Smooth muscle cell (in vitro differentiated cells): ENCODE results near the gene ALDOC. TPM values are rescaled to one million over a fixed set of nuclear protein-coding genes. Genes with fewer than 3 reads are reported as not detected.
"Not testable (repeated sequence)": the region's sequence is repeated elsewhere in the genome, so short reads cannot be mapped to it uniquely, and the experiment has no call there.

Experiments
- DNase-seq: peaks from one replicate; lab custom pipeline; 2025; ENCODE audit not compliant: unreplicated experiment; lab: John Stamatoyannopoulos, UW
- H2AFZ ChIP-seq: fragments of 200-600 bp; sonication (generic); 2 replicates; pipeline ENCODE4 v1.6.0; 2016; ENCODE audit warnings: antibody characterized with exemption, low read depth, mild to moderate bottlenecking
- H3F3A ChIP-seq: fragments of 200-600 bp; sonication (generic); 2 replicates; pipeline ENCODE4 v1.6.0; 2017; ENCODE audit warnings: antibody characterized with exemption, low read depth
- H3K27ac ChIP-seq: fragments of 200-600 bp; sonication (generic); 2 replicates; pipeline ENCODE4 v1.5.1; 2016; ENCODE audit warnings: low read depth, mild to moderate bottlenecking
- H3K27me3 ChIP-seq: fragments of 200-600 bp; sonication (generic); 2 replicates; pipeline ENCODE4 v1.6.1; 2016; ENCODE audit warnings: low read depth, mild to moderate bottlenecking
- H3K36me3 ChIP-seq: fragments of 200-600 bp; sonication (generic); 2 replicates; pipeline ENCODE4 v1.5.1; 2016; ENCODE audit warnings: low read depth
- H3K4me1 ChIP-seq: fragments of 200-600 bp; sonication (generic); 2 replicates; pipeline ENCODE4 v1.5.1; 2016; ENCODE audit warnings: low read depth
- H3K4me2 ChIP-seq: fragments of 200-600 bp; sonication (generic); 2 replicates; pipeline ENCODE4 v1.6.0; 2016; ENCODE audit warnings: mild to moderate bottlenecking
- H3K4me3 ChIP-seq: fragments of 200-600 bp; sonication (generic); 2 replicates; pipeline ENCODE4 v1.5.1; 2016; ENCODE audit warnings: mild to moderate bottlenecking
- H3K79me2 ChIP-seq: fragments of 200-600 bp; sonication (generic); 2 replicates; pipeline ENCODE4 v1.6.0; 2016; ENCODE audit warnings: low read depth, mild to moderate bottlenecking
- H3K9ac ChIP-seq: fragments of 200-600 bp; sonication (generic); 2 replicates; pipeline ENCODE4 v1.6.0; 2016; ENCODE audit warnings: low read depth
- H3K9me3 ChIP-seq: fragments of 200-600 bp; sonication (generic); replicated peaks from 2 replicates; pipeline ENCODE4 v1.5.1; 2016; ENCODE audit warnings: low read depth
- H4K20me1 ChIP-seq: fragments of 200-600 bp; sonication (generic); 2 replicates; pipeline ENCODE4 v1.6.0; 2016; ENCODE audit warnings: low read depth
- WGBS: methylation state at CpG from one replicate; pipeline ENCODE4 v1.1.7; 2016; ENCODE audit warnings: low lambda C conversion rate; 5-methylcytosine and 5-hydroxymethylcytosine counted together
- polyA plus RNA-seq: library from polyadenylated mRNA; unstranded; fragments of >200 nt; fragmentation: Nextera tagmentation; extraction: Ambion mirVana; gene quantifications from 2 replicates; pipeline ENCODE4 v1.2.1, GENCODE V29; 2016
- total RNA-seq: library from RNA; depleted of rRNA; stranded (reverse); fragments of >200 nt; gene quantifications from 2 replicates; pipeline ENCODE4 v1.2.3, GENCODE V29; 2014
- TF ChIP-seq, protein P1 (sequence below): fragments of 200-600 bp; sonication (generic); IDR thresholded peaks from 2 replicates; pipeline ENCODE4 v1.5.1; 2017; ENCODE audit warnings: borderline replicate concordance, mild to moderate bottlenecking, antibody characterized with exemption; ENCODE audit not compliant: insufficient read depth, poor library complexity, severe bottlenecking

ALDOC gene
- total and polyA plus RNA-seq, 2 experiments from 2014 or later = 71.5 to 72.6 TPM

- H2AFZ ChIP-seq = peak overlapping the region; percentile 60
- H3K4me3 ChIP-seq = no peak overlapping the region
- no peaks in the 10 kb centered on the region for H4K20me1 ChIP-seq
- no peaks in the 10 kb centered on the region for H3K36me3 ChIP-seq
- no peak overlapping the region for H3K4me2 ChIP-seq
- no peak overlapping the region for H3K27ac ChIP-seq
- no peaks in the 10 kb centered on the region for H3K9me3 ChIP-seq
- DNase-seq = no peak
- H3K79me2 ChIP-seq = no peaks in the 10 kb centered on the region
- H3F3A ChIP-seq = peaks cover 3% of the 10 kb centered on the region
- WGBS = 99% methylated on average over 3 of the region's 3 CpGs
- peaks cover 5% of the 10 kb centered on the region for H3K4me1 ChIP-seq
- H3K9ac ChIP-seq = no peak overlapping the region
- TF ChIP-seq, protein P1, sequence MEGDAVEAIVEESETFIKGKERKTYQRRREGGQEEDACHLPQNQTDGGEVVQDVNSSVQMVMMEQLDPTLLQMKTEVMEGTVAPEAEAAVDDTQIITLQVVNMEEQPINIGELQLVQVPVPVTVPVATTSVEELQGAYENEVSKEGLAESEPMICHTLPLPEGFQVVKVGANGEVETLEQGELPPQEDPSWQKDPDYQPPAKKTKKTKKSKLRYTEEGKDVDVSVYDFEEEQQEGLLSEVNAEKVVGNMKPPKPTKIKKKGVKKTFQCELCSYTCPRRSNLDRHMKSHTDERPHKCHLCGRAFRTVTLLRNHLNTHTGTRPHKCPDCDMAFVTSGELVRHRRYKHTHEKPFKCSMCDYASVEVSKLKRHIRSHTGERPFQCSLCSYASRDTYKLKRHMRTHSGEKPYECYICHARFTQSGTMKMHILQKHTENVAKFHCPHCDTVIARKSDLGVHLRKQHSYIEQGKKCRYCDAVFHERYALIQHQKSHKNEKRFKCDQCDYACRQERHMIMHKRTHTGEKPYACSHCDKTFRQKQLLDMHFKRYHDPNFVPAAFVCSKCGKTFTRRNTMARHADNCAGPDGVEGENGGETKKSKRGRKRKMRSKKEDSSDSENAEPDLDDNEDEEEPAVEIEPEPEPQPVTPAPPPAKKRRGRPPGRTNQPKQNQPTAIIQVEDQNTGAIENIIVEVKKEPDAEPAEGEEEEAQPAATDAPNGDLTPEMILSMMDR = no peak
- H3K27me3 ChIP-seq = no peaks in the 10 kb centered on the region
Measured at GRCh38 chr17:28577466-28577824, 750 bp upstream of the ALDOC start.

DNA sequence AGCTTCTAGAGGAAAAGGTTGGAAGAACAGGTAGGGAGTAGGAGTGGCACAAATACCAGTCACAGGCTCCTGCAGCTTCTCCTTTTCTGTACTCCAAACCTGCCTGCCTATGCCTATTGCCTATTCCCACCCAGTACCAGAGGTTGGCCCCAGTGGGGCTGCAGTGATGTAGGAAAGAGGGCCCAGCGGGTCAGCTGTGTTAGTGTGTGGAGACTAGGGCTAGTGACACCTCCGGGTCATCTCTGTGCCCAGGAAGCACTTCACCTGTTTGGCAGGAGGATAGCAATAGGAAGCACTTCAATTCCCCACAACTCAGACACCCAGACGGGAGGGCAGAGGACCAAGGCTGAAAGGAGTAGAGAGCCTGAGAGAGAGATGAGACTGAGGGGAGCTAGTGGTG lies 679 bp downstream of the ALDOC start:
- H3K36me3 ChIP-seq, H3K4me1 ChIP-seq, H2AFZ ChIP-seq, H3K9ac ChIP-seq, H3K27me3 ChIP-seq, H3K27ac ChIP-seq, H3F3A ChIP-seq, H4K20me1 ChIP-seq, H3K9me3 ChIP-seq, DNase-seq, H3K79me2 ChIP-seq: not testable (repeated sequence)
- H3K4me2 ChIP-seq = peak overlapping the region; percentile 86
- H3K4me3 ChIP-seq = peak overlapping the region; percentile 23
- WGBS = 72% methylated on average over 3 of the region's 3 CpGs

- no peak overlapping the region for H3K4me3 ChIP-seq
- DNase-seq = no peak
- 83% methylated on average over 14 of the region's 14 CpGs for WGBS
- H3K4me1 ChIP-seq = peaks cover 8% of the 10 kb centered on the region
- no peak overlapping the region for H3K27ac ChIP-seq
- no peak overlapping the region for H3K9ac ChIP-seq
- H4K20me1 ChIP-seq = peaks cover 2% of the 10 kb centered on the region
- H3F3A ChIP-seq = peaks cover 3% of the 10 kb centered on the region
- TF ChIP-seq, protein P1 = no peak
- H3K9me3 ChIP-seq = no peaks in the 10 kb centered on the region
- no peaks in the 10 kb centered on the region for H3K36me3 ChIP-seq
- no peak overlapping the region for H2AFZ ChIP-seq
- peaks cover 7% of the 10 kb centered on the region for H3K79me2 ChIP-seq
- no peaks in the 10 kb centered on the region for H3K27me3 ChIP-seq
- peak overlapping the region; percentile 86 for H3K4me2 ChIP-seq
Measured at GRCh38 chr17:28575126-28575795, 1.4 kb downstream of the ALDOC start.

- H3F3A ChIP-seq = peaks cover 3% of the 10 kb centered on the region
- H2AFZ ChIP-seq = no peak overlapping the region
- H3K4me2 ChIP-seq = no peak overlapping the region
- no peak for DNase-seq
- H3K4me1 ChIP-seq = peaks cover 10% of the 10 kb centered on the region
- peaks cover 14% of the 10 kb centered on the region for H3K79me2 ChIP-seq
- H3K9ac ChIP-seq = no peak overlapping the region
- no peak overlapping the region for H3K27ac ChIP-seq
- no peaks in the 10 kb centered on the region for H3K27me3 ChIP-seq
- no peak overlapping the region for H3K4me3 ChIP-seq
- TF ChIP-seq, protein P1 = no peak
- no peaks in the 10 kb centered on the region for H3K36me3 ChIP-seq
- 93% methylated on average over 7 of the region's 7 CpGs for WGBS
- no peaks in the 10 kb centered on the region for H3K9me3 ChIP-seq
- H4K20me1 ChIP-seq = peaks cover 4% of the 10 kb centered on the region
Measured at GRCh38 chr17:28574526-28574925, 2.2 kb downstream of the ALDOC start.
